SU-DHL-6 (cell line): Measurements from ENCODE around the gene KIZ.

Source experiments
- H2AFZ ChIP-seq: fragments of 200-600 bp; sonication (generic); 2 replicates; pipeline ENCODE4 v1.6.1; 2014; ENCODE audit warnings: low read depth, mild to moderate bottlenecking, moderate library complexity, mixed read lengths, antibody characterized with exemption, low read length; ENCODE audit not compliant: severe bottlenecking
- H3F3A ChIP-seq: fragments of 200-600 bp; shearing (Covaris generic); 2 replicates; pipeline ENCODE4 v1.6.0; 2016; ENCODE audit warnings: antibody characterized with exemption, mild to moderate bottlenecking; ENCODE audit not compliant: insufficient read depth
- H3K27ac ChIP-seq: fragments of 200-600 bp; sonication (generic); 2 replicates; pipeline ENCODE4 v1.5.1; 2016; ENCODE audit warnings: low read depth, mild to moderate bottlenecking, low read length, moderate library complexity, mixed read lengths
- H3K27me3 ChIP-seq: fragments of 200-600 bp; sonication (generic), shearing (Covaris generic); 2 replicates; pipeline ENCODE4 v1.6.0; 2014; ENCODE audit warnings: mild to moderate bottlenecking, low read length
- H3K36me3 ChIP-seq: fragments of 200-600 bp; sonication (generic); 2 replicates; pipeline ENCODE4 v1.6.1; 2014; ENCODE audit warnings: mild to moderate bottlenecking, low read length, mixed read lengths
- H3K4me2 ChIP-seq: fragments of 300-600, 200-600 bp; shearing (Covaris generic), sonication (generic); 2 replicates; pipeline ENCODE4 v1.6.0; 2014; ENCODE audit warnings: low read length, low read depth, mild to moderate bottlenecking; ENCODE audit not compliant: poor library complexity, severe bottlenecking
- H3K4me3 ChIP-seq: fragments of 200-600 bp; sonication (generic); 2 replicates; pipeline ENCODE4 v1.5.1; 2014; ENCODE audit warnings: antibody characterized with exemption, low read length, mild to moderate bottlenecking, mixed read lengths; ENCODE audit not compliant: insufficient read depth, poor library complexity, severe bottlenecking
- H3K79me2 ChIP-seq: fragments of 200-600 bp; sonication (generic); 2 replicates; pipeline ENCODE4 v1.6.1; 2014; ENCODE audit warnings: mild to moderate bottlenecking, low read length, moderate library complexity; ENCODE audit not compliant: insufficient read depth
- H3K9ac ChIP-seq: fragments of 200-600 bp; sonication (generic); 2 replicates; pipeline ENCODE4 v1.7.0; 2014; ENCODE audit warnings: mild to moderate bottlenecking, low read length
- H3K9me2 ChIP-seq: fragments of 200-600 bp; sonication (generic); replicated peaks from 2 replicates; pipeline ENCODE4 v1.6.1; 2014; ENCODE audit warnings: low read length; ENCODE audit not compliant: insufficient read depth
- H3K9me3 ChIP-seq: fragments of 200-600 bp; sonication (generic); 2 replicates; pipeline ENCODE4 v1.6.1; 2014; ENCODE audit warnings: low read length, mixed read lengths; ENCODE audit not compliant: insufficient read depth
- H4K20me1 ChIP-seq: fragments of 200-600 bp; sonication (generic); 2 replicates; pipeline ENCODE4 v1.6.1; 2014; ENCODE audit warnings: low read depth, mild to moderate bottlenecking, antibody characterized with exemption, low read length, moderate library complexity, mixed read lengths
- CTCF ChIP-seq: fragments of 200-600 bp; sonication (generic); IDR thresholded peaks from one replicate; pipeline ENCODE4 v1.5.1; 2017; ENCODE audit warnings: antibody characterized with exemption, mild to moderate bottlenecking, low read length, moderate library complexity; ENCODE audit not compliant: insufficient read depth, poor library complexity, severe bottlenecking
- EZH2phosphoT487 ChIP-seq: fragments of 200-600 bp; sonication (generic), shearing (Covaris generic); conservative IDR thresholded peaks from 2 replicates; pipeline ENCODE4 v1.6.1; 2018; ENCODE audit warnings: mild to moderate bottlenecking, antibody characterized with exemption, low read length, moderate library complexity, mixed read lengths

KIZ gene

GRCh38 chr20:21230220-21230619, 104.3 kb downstream of the KIZ start:
- Histone ChIP-seq H3K27me3 (no peaks in the 10 kb centered on the region), H2AFZ (no peak overlapping the region), H3K4me3 (no peak overlapping the region), H3K9me2 (no peaks in the 10 kb centered on the region), H3F3A (no peaks in the 10 kb centered on the region), H3K36me3 (no peaks in the 10 kb centered on the region), H3K27ac (no peak overlapping the region), H3K4me2 (no peak overlapping the region), H3K9me3 (no peaks in the 10 kb centered on the region), H3K79me2 (no peaks in the 10 kb centered on the region), H4K20me1 (no peaks in the 10 kb centered on the region), H3K9ac (no peak overlapping the region)
- no peak for TF ChIP-seq CTCF
- no peak for TF ChIP-seq EZH2phosphoT487

- Histone ChIP-seq H4K20me1 (no peaks in the 10 kb centered on the region), H3F3A (no peaks in the 10 kb centered on the region), H3K36me3 (no peaks in the 10 kb centered on the region), H2AFZ (no peak overlapping the region), H3K4me2 (no peak overlapping the region), H3K4me3 (no peak overlapping the region), H3K9me2 (no peaks in the 10 kb centered on the region), H3K9ac (no peak overlapping the region), H3K79me2 (no peaks in the 10 kb centered on the region), H3K27me3 (no peaks in the 10 kb centered on the region), H3K27ac (no peak overlapping the region), H3K9me3 (no peaks in the 10 kb centered on the region)
- TF ChIP-seq EZH2phosphoT487 (no peak), CTCF (no peak)
Observed at GRCh38 chr20:21230686-21231085, 104.8 kb downstream of the KIZ start.

GRCh38 chr20:21232546-21233280, 106.8 kb downstream of the KIZ start:
- H3K9me3 ChIP-seq = no peaks in the 10 kb centered on the region
- no peaks in the 10 kb centered on the region for H3K36me3 ChIP-seq
- H3K4me2 ChIP-seq = no peak overlapping the region
- H3K79me2 ChIP-seq = no peaks in the 10 kb centered on the region
- no peaks in the 10 kb centered on the region for H3K27me3 ChIP-seq
- H3K9ac ChIP-seq = no peak overlapping the region
- H4K20me1 ChIP-seq = no peaks in the 10 kb centered on the region
- TF ChIP-seq CTCF = no peak
- no peak for TF ChIP-seq EZH2phosphoT487
- no peak overlapping the region for H2AFZ ChIP-seq
- H3K4me3 ChIP-seq = no peak overlapping the region
- no peaks in the 10 kb centered on the region for H3K9me2 ChIP-seq
- H3K27ac ChIP-seq = no peak overlapping the region
- H3F3A ChIP-seq = no peaks in the 10 kb centered on the region
